ENCODE results near the gene PKDREJ. TPM values are rescaled to one million over a fixed set of nuclear protein-coding genes. Genes with fewer than 3 reads are reported as not detected.

Gene PKDREJ
- polyA plus RNA-seq, 1 experiment: not detected

- peak; percentile 18; the same call in 1 of the 2 replicates for TF ChIP-seq CTCF (IDR thresholded peaks at IDR 0.05; ENCODE audit: insufficient read depth, low read depth, low read length)
- Histone ChIP-seq H3K4me3 (ENCODE audit: low read depth, low read length) (peak within 1 kb of the TSS; percentile 57), H3K36me3 (ENCODE audit: control insufficient read depth, insufficient read depth, low read length) (peaks cover 4% of the 10 kb centered on the region), H3K27me3 (ENCODE audit: control insufficient read depth, insufficient read depth, low read length) (no peaks in the 10 kb centered on the region)
- peak; percentile 87 for DNase-seq (ENCODE audit: low read depth)
- ChIA-PET POLR2A (interaction anchor here (0.6 kb wide), 1 partner anchor 145 kb away, joined by 3 read pairs; no protein-coding TSS in a partner anchor), CTCF (interaction anchor here (0.9 to 2.1 kb wide), 4 partner anchors 19 to 290 kb away, joined by 3 to 8 read pairs (median 5); no protein-coding TSS in a partner anchor)
Measured at GRCh38 chr22:46296257-46297150, 33.4 kb upstream of the PKDREJ start, which contains the start of gene GTSE1. Gene GTSE1, plus strand, starts transcription at chr22:46296870. Its CDS starts 531 bp downstream, at chr22:46297401.

GRCh38 chr22:46295277-46295971 is 32.3 kb upstream of the PKDREJ start:
- Histone ChIP-seq H3K36me3 (ENCODE audit: control insufficient read depth, insufficient read depth, low read length) (peaks cover 6% of the 10 kb centered on the region), H3K27me3 (ENCODE audit: control insufficient read depth, insufficient read depth, low read length) (no peaks in the 10 kb centered on the region), H3K4me3 (ENCODE audit: low read depth, low read length) (no peak overlapping the region)
- DNase-seq (ENCODE audit: low read depth): no peak
- TF ChIP-seq CTCF (IDR thresholded peaks at IDR 0.05; ENCODE audit: insufficient read depth, low read depth, low read length): no peak
- POLR2A ChIA-PET: no interaction called here
- CTCF ChIA-PET: interaction anchor here (0.9 to 2.1 kb wide), 4 partner anchors 20 to 289 kb away, joined by 3 to 8 read pairs (median 5); no protein-coding TSS in a partner anchor

- Histone ChIP-seq H3K36me3 (ENCODE audit: control insufficient read depth, insufficient read depth, low read length) (peaks cover 9% of the 10 kb centered on the region), H3K4me3 (ENCODE audit: low read depth, low read length) (no peak overlapping the region), H3K27me3 (ENCODE audit: control insufficient read depth, insufficient read depth, low read length) (no peaks in the 10 kb centered on the region)
- ChIA-PET POLR2A (no interaction called here), CTCF (interaction anchor here (2.1 kb wide), 1 partner anchor 289 kb away, joined by 6 read pairs; no protein-coding TSS in a partner anchor)
- TF ChIP-seq CTCF (IDR thresholded peaks at IDR 0.05; ENCODE audit: insufficient read depth, low read depth, low read length): no peak
- no peak for DNase-seq (ENCODE audit: low read depth)
Measured at GRCh38 chr22:46294784-46295183, 31.6 kb upstream of the PKDREJ start.

GRCh38 chr22:46293577-46294260 is 30.6 kb upstream of the PKDREJ start:
- ChIA-PET CTCF (no interaction called here), POLR2A (no interaction called here)
- Histone ChIP-seq H3K4me3 (ENCODE audit: low read depth, low read length) (no peak overlapping the region), H3K27me3 (ENCODE audit: control insufficient read depth, insufficient read depth, low read length) (no peaks in the 10 kb centered on the region), H3K36me3 (ENCODE audit: control insufficient read depth, insufficient read depth, low read length) (peaks cover 16% of the 10 kb centered on the region)
- no peak for DNase-seq (ENCODE audit: low read depth)
- no peak for TF ChIP-seq CTCF (IDR thresholded peaks at IDR 0.05; ENCODE audit: insufficient read depth, low read depth, low read length)

Measured in BJ (cell line).